Natural killer cell (primary cell): Measurements from ENCODE around the gene OIT3. TPM values are rescaled to one million over a fixed set of nuclear protein-coding genes. Genes with fewer than 3 reads are reported as not detected.
A peak's percentile ranks its signal among the peaks of the same experiment; 100 is the strongest.

Experiments used
- ATAC-seq, 3 donors: fragments of 150-1000 bp in 2 of 3; fragments of 200-7000 bp in 1 of 3; cut with Tn5 transposase; 1 replicate in 1 of 3; 2 replicates in 2 of 3; pipeline ENCODE4 v1.10.0; 2021; ENCODE audit warnings: mild to moderate bottlenecking in 2 of 3, moderate library complexity in 2 of 3
- DNase-seq, 2 donors: peaks; one replicate each; pipeline versions ENCODE4 v3.0.0 to v3.0.0-alpha.2; 2013 to 2021; ENCODE audit warnings: mixed read lengths in 1 of 2
- H3K27ac ChIP-seq: one replicate; pipeline ENCODE4 v1.5.1; 2013; ENCODE audit warnings: mild to moderate bottlenecking, low read length
- H3K27me3 ChIP-seq: one replicate; pipeline ENCODE4 v1.6.1; 2013; ENCODE audit warnings: low read length; ENCODE audit not compliant: control insufficient read depth, insufficient read depth
- H3K36me3 ChIP-seq: one replicate; pipeline ENCODE4 v1.6.1; 2013; ENCODE audit warnings: low read length; ENCODE audit not compliant: control insufficient read depth, insufficient read depth
- H3K4me1 ChIP-seq: one replicate; pipeline ENCODE4 v1.6.1; 2013; ENCODE audit warnings: low read length; ENCODE audit not compliant: control insufficient read depth, insufficient read depth
- H3K4me3 ChIP-seq: one replicate; pipeline ENCODE4 v1.5.1; 2013; ENCODE audit warnings: low read length
- H3K9me3 ChIP-seq: one replicate; pipeline ENCODE4 v1.6.1; 2013; ENCODE audit warnings: low read length; ENCODE audit not compliant: control insufficient read depth, insufficient read depth
- H3K27ac Mint-ChIP-seq, 2 donors: one replicate each; pipeline ENCODE4 v1.8.0; 2022; ENCODE audit warnings: mild to moderate bottlenecking in 2 of 2, mixed read lengths in 2 of 2, moderate library complexity in 1 of 2
- H3K27me3 Mint-ChIP-seq, 2 donors: one replicate each; pipeline ENCODE4 v1.8.0; 2022; ENCODE audit warnings: low read depth in 2 of 2, mixed read lengths in 2 of 2
- H3K36me3 Mint-ChIP-seq: one replicate; pipeline ENCODE4 v1.8.0; 2022; ENCODE audit warnings: mixed read lengths
- H3K4me1 Mint-ChIP-seq, 2 donors: one replicate each; pipeline ENCODE4 v1.8.0; 2022; ENCODE audit warnings: mixed read lengths in 2 of 2
- H3K4me3 Mint-ChIP-seq: one replicate; pipeline ENCODE4 v1.8.0; 2022; ENCODE audit warnings: mild to moderate bottlenecking, moderate library complexity, mixed read lengths
- H3K9me3 Mint-ChIP-seq, 2 donors: one replicate each; pipeline ENCODE4 v1.8.0; 2022; ENCODE audit warnings: mixed read lengths in 2 of 2
- CTCF ChIP-seq: fragments of 200-600 bp; IDR thresholded peaks from one replicate; pipeline ENCODE4 v1.8.0; 2022; ENCODE audit warnings: antibody characterized with exemption
- WGBS: methylation state at CpG from one replicate; pipeline ENCODE4 v1.1.7; 2013; ENCODE audit warnings: missing lambda C conversion rate; ENCODE audit not compliant: insufficient coverage; 5-methylcytosine and 5-hydroxymethylcytosine counted together
- intact Hi-C: fragments of 100-400 bp; cut with micrococcal nuclease; formaldehyde crosslinking; loops from one replicate; pipeline ENCODE4 v1.14.2; 2022
- total RNA-seq, 4 donors: library from RNA; stranded (reverse); fragments of 120-200 nt in 1 of 4; gene quantifications; one replicate each; pipeline versions ENCODE4 v1.2.3 to v1.2.4, GENCODE V29; 2013 to 2022

OIT3 gene
- total RNA-seq, 3 donors from 2014 or later (not counting 1 experiment from before 2014, with no cell fraction given), result not detected

GRCh38 chr10:72886621-72887020, 6.9 kb upstream of the OIT3 start:
- no peaks in the 10 kb centered on the region for H3K27me3 Mint-ChIP-seq
- TF ChIP-seq CTCF, result no peak
- Histone ChIP-seq H3K27ac (no peak overlapping the region), H3K36me3 (no peaks in the 10 kb centered on the region), H3K4me3 (no peak overlapping the region), H3K4me1 (peaks cover 8% of the 10 kb centered on the region), H3K9me3 (no peaks in the 10 kb centered on the region), H3K27me3 (no peaks in the 10 kb centered on the region)
- intact Hi-C loops, result no loop called here
- DNase-seq (no peak), ATAC-seq (no peak)
- no peak overlapping the region for H3K4me3 Mint-ChIP-seq
- no peaks in the 10 kb centered on the region for H3K9me3 Mint-ChIP-seq
- H3K27ac Mint-ChIP-seq, result peak overlapping the region in 1 of 2 donors; percentile 37
- 100% methylated on average over 1 of the region's 1 CpG for WGBS
- H3K36me3 Mint-ChIP-seq, result peaks cover 10% of the 10 kb centered on the region
- peaks cover 28 to 35% of the 10 kb centered on the region in 2 donors for H3K4me1 Mint-ChIP-seq

GRCh38 chr10:72887043-72887442, 6.5 kb upstream of the OIT3 start:
- intact Hi-C loops, result no loop called here
- Histone ChIP-seq H3K9me3 (no peaks in the 10 kb centered on the region), H3K36me3 (no peaks in the 10 kb centered on the region), H3K4me1 (peaks cover 8% of the 10 kb centered on the region), H3K4me3 (no peak overlapping the region), H3K27ac (no peak overlapping the region), H3K27me3 (no peaks in the 10 kb centered on the region)
- DNase-seq (no peak), ATAC-seq (no peak)
- Mint-ChIP-seq H3K4me3 (no peak overlapping the region), H3K27me3 (no peaks in the 10 kb centered on the region), H3K4me1 (peaks cover 28 to 35% of the 10 kb centered on the region in 2 donors), H3K36me3 (peaks cover 10% of the 10 kb centered on the region), H3K9me3 (no peaks in the 10 kb centered on the region), H3K27ac (peak overlapping the region in 1 of 2 donors; percentile 37)
- no peak for TF ChIP-seq CTCF
- 15% methylated on average over 2 of the region's 5 CpGs for WGBS

- H3K36me3 ChIP-seq, result no peaks in the 10 kb centered on the region
- no peaks in the 10 kb centered on the region for H3K9me3 Mint-ChIP-seq
- ATAC-seq, result peak in 1 of 3 donors; percentile 57
- DNase-seq, result no peak
- WGBS, result 87% methylated on average over 7 of the region's 7 CpGs
- peak overlapping the region; percentile 10 for H3K4me3 Mint-ChIP-seq
- H3K4me1 ChIP-seq, result peaks cover 8% of the 10 kb centered on the region
- no peak for TF ChIP-seq CTCF
- intact Hi-C loops, result no loop called here
- H3K27ac ChIP-seq, result no peak overlapping the region
- no peaks in the 10 kb centered on the region for H3K27me3 Mint-ChIP-seq
- H3K36me3 Mint-ChIP-seq, result peaks cover 10% of the 10 kb centered on the region
- H3K27ac Mint-ChIP-seq, result peak overlapping the region in 1 of 2 donors; percentile 59
- no peak overlapping the region for H3K4me3 ChIP-seq
- peaks cover 28 to 35% of the 10 kb centered on the region in 2 donors for H3K4me1 Mint-ChIP-seq
- no peaks in the 10 kb centered on the region for H3K27me3 ChIP-seq
- H3K9me3 ChIP-seq, result no peaks in the 10 kb centered on the region
Measured at GRCh38 chr10:72888151-72888638, 5.3 kb upstream of the OIT3 start.

- no peak overlapping the region for H3K27ac Mint-ChIP-seq
- no peaks in the 10 kb centered on the region for H3K36me3 ChIP-seq
- no peaks in the 10 kb centered on the region for H3K27me3 Mint-ChIP-seq
Measured at GRCh38 chr10:72889391-72889831, 4.1 kb upstream of the OIT3 start.

More at GRCh38 chr10:72889391-72889831, 4.1 kb upstream of the OIT3 start:
- 79% methylated on average over 6 of the region's 6 CpGs for WGBS
- H3K27ac ChIP-seq, result no peak overlapping the region
- DNase-seq (no peak), ATAC-seq (no peak)
- Mint-ChIP-seq H3K4me1 (peaks cover 28 to 35% of the 10 kb centered on the region in 2 donors), H3K36me3 (peaks cover 10% of the 10 kb centered on the region), H3K4me3 (no peak overlapping the region), H3K9me3 (no peaks in the 10 kb centered on the region)
- no peak for TF ChIP-seq CTCF
- intact Hi-C loops, result no loop called here
- H3K9me3 ChIP-seq, result no peaks in the 10 kb centered on the region
- H3K4me3 ChIP-seq, result no peak overlapping the region
- peaks cover 8% of the 10 kb centered on the region for H3K4me1 ChIP-seq
- H3K27me3 ChIP-seq, result no peaks in the 10 kb centered on the region
